GM19324 (cell line): Measurements from ENCODE around the gene RNF126.

ENCODE experiments used
- ATAC-seq: cut with Tn5 transposase; IDR thresholded peaks from one replicate; pipeline ENCODE4 v1.9.1; 2021; ENCODE audit warnings: mild to moderate bottlenecking, moderate library complexity; ENCODE audit not compliant: unreplicated experiment, low FRiP score

RNF126 gene

DNA sequence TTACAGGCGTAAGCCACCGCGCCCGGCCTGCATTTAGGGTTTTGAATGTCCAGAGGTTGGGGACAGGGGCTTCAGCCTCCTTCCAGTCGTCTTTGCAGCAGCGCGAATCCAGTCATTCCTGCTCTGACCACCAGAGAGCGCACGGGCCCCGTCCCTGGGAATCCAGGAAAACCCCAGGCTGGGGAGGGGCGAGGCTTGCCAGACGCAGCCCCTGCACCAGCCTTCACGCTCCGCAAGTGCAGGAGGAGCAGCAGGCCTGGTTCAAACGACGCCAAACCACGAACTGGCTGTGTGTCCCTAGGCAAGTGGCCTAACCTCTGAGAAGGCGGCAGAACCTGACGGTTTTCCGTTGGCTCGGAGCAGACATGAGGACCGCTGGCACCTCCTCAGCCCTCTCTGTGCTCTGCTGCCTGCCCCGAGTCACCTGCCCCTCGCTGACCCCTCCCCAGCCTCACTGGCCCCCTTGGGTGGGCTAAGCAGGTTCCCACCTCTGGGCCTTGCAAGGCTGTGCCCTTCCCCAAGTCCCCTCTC lies 2.0 kb upstream of the RNF126 start:
- ATAC-seq: no peak

DNA sequence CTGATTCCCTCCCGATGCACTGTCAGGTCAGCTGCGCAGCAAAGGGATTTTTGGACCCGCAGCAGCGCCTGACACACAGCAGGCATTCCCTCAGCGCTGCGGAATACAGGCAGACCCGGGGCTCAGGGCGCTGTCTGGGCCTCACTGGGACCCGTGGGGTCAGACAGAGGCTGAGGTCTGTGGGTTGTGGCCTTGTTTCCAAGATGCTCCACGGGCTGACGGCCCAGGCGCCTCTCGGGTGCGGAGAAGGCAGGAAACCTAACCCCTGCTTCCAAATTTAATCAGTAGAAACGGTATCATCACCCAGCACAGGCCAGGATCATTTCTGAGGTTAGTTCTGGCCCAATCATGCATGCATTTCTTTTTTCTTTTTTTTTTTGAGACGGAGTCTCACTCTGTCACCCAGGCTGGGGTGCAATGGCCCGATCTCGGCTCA lies 686 bp upstream of the RNF126 start:
- no peak for ATAC-seq

DNA sequence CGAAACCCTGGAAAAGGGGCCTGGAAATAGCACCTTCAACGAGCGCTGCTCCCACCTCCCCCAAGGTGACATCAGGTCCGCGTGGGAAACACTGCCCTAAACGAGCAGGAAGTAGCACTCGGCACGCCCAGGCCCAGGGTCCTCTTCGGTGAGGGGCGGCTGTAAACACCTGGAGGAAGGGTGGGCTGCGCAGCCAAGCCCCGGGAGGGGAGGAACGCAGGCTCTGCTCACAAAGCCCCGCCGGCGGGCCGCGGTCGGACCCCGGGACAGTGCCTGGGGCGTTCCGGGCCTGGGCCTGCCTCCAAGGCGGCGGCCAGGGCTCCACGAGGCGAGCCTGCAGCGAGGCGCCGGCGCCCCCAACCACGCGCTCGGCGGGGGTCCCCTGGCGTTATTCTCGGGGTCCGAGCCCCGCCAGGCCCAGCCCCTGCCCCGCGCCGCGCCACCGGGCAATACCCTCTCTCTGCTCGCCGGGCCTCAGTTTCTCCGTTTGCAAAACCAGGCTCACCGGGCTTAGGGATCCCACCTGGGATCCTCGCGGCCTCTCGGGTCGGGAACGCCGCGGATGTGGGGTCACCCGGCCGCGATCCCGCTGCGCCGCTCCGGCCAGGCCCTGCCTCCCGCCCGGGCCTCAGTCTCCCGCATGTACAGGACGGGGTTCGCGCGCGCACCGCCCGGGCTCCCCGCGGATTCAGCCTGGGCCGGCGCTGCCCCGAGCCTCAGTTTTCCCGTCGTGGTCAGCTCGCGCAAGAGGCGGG lies 630 bp downstream of the RNF126 start:
- peak; percentile 7 for ATAC-seq

DNA sequence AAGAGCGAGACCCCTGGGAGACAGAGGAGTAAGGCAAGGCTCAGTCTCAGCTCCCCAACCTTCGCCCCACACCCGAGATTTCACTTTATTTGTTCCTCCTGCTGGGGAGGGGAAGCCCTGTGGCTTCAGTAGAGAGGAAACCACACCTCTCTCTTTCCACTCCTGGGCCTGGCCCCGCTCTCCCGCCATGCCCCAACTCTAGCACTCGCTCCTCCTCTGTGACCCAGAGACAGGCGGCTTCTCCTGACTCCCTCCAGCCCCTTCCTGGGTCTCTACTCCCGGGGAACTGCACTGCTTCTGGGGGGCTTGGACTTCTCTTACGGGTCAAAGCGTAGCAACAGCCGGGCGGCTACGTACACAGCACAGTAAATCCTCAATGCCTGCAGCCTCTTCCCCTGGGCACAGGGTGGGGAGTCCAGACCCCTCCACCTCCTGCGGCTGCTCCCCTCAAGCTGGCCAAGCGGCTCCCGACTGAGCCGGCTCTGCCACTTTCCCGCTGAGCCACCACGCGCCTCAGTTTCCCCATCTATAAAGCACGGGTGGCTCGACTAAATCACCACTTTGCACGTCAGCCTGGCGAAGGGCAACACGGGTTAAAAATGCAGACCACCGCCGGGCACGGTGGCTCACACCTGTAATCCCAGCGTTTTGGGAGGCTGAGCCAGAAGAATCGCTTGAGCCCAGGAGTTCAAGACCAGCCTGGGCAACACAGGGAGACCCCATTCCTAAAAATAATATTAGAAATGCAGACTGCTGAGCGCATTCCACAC lies 1.4 kb downstream of the RNF126 start:
- ATAC-seq: no peak

DNA sequence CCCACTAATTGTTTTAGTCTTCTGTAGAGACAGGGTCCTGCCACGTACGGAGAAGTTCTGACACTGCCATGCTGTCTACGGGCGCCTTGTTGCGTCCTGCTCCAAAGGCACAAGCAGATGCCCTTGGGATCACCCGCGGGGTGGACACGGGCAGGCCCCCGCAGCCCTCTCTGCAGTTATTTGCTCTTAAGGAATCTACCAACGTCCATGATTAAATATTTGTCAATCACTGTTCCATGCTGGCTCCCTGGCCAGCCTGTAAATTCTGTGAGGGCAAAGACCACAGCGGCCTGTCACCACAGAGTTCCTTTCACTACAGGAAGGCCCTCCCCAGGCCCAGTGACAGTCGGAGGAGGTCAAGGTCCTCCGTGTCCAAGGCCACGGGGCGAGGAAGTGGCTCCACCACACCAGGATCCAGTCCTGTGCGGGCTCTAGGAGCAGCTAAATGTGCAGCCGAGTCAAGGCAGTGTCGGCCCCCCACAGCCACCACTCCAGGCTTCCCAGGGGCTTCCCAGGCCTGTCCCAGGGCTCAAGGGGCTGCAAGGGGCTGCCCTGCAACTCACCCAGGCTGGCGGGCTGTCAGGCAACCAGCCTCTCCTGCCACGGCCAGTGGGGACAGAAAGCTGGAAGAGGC lies 2.1 kb downstream of the RNF126 start:
- no peak for ATAC-seq

DNA sequence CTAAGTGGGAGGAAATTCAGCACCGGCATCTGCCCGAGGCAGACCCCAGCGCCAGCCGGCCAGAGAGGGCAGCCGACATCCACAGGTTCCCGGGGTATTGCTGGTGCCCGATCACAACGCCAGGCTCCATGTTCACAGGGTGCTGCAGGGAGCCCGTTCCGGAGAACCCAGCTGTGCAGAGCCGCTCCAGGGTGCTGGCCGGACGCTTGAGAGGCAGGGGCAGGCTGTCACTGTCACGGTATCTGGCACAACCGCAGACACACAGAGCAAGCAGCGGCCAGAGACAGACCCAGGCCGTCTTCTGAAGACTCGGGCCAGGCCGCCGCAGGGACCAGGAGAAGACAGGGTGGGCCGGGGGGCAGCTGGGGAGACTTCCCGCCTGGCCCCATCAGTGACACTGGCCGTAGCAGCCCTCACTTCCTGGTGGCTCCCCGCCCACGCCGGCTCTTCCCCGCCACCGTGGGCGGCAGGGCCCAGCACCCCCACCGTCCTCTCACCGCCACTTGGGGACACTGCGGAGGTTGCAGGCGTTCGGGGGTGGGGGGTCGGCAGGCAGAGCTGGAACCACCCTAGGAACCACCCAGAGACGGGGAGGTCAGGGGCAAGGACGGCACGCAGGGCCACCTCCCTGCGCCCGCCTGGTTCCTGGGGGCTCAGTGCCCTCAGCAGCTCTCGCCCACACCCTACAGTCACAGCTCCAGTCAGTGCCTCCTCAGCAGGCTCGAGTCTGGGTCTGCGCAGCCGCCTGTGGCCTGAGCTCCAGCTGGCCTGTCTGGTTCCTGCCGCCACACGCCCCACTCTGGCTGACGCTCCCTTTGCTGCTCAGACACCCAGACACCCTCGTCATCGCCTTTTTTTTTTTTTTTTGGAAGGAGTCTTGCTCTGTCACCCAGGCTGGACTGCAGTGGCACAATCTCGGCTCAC lies 3.8 kb downstream of the RNF126 start:
- no peak for ATAC-seq

DNA sequence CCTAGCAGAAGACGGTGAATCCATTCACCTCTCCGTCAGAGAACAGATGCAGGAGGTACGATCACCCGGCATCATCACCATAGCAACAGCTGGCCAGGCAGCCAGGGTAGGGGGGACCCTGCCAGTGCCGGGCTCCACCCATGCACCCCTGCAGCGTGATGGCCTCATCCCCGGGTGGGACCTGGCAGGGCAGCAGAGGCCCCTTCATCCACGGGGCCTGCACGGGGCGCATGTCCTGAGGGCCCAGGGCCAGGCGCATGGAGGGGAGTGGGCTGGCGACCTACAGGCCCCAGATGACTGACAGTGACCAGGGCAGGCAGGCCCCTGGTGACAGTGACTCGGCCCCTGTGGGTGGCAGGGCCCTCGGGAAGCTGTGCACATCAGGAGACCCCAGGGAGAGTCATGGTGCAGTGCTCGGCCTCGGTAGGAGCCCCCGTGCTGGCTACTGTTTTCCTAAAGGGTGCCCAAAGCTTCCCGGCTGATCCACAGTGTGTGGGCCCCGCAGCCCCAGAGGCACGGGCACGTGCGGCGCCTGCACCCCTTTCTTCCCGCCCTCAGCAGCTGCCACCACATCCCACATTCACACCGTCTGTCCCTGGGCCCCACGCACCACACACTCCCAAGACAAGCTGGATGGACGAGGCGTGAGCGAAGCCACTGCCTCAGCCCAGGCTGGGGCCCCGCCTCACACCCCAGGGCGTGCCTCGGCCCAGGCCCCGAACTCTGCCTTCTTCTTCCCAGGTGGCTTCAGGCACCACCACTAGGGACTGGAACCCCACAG lies 4.8 kb downstream of the RNF126 start:
- no peak for ATAC-seq

DNA sequence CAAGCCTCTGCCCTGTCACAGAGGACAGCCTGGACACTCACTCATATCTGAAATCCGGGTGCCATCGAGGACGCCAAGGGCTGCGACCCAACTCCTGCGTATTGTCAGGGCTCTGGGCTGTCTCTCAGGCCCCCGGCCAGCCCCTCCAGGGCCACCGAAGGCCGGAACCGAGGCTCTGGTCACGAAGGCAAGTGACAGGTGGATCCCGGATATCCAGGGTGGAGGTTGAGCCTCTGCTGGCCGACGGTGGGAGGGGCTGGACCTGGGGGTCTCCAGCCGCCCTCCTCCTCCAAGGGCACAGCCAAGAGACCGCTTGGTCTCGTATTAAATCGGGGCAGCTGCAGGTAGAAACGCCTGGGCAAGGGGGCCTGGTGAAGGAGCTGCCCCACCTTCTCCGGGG lies 5.4 kb downstream of the RNF126 start:
- ATAC-seq: no peak

DNA sequence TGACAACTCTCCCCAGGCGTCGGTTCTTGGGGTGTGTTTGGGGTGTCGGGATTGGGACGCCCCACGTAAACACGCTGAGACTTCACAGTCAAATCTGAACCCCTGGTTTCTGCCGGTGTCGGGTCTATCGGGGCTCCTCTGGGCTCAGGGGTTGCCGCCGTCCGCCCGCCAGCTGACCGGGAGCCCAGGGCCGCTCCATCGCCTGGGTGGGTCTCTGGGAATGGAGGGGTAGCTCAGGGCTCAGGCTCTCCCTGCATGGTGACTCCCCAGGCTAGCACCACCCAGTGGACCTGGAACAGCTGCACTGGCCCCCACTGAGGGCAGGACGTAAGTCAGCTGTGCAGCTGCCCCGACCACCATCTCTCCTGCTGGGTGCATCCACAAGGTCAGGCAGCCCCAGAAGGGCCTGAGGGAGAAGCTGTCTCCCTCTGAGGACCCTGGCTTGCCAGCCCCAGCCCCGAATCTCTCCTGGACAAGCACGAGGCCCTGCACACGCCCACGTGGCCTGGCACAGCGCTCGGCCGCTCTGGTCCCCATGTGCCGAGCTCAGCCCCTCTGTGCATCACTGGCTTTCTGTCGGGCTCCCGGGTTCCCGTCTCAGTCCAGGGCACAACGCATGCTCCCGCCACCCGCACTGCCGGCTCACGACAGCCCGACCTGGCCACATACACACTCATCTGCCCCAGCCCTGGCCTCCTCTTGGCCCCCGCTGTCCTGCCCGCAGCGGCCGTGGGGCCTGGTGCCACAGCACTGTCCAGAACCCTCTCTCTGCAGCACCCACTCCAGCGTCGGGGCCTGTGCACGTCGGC lies 6.1 kb downstream of the RNF126 start:
- ATAC-seq: no peak

DNA sequence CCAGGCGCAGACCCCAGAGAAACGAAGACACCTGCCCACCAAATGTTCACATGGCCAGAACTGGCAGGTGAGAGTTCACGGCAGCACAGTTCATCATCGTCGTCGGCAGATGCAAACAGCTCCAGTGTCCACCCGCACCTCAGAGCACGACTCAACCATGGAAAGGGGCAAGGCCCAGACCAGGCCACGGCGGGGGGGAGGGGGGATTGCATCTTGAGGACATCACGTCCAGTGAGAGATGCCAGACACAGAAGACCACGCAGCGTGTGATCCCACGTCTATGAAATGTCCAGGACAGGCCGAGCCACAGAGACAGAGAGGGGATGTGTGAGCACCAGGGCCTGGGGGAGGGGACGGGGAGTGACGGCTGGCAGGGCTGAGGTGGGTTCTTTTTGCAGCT lies 7.3 kb downstream of the RNF126 start:
- no peak for ATAC-seq

DNA sequence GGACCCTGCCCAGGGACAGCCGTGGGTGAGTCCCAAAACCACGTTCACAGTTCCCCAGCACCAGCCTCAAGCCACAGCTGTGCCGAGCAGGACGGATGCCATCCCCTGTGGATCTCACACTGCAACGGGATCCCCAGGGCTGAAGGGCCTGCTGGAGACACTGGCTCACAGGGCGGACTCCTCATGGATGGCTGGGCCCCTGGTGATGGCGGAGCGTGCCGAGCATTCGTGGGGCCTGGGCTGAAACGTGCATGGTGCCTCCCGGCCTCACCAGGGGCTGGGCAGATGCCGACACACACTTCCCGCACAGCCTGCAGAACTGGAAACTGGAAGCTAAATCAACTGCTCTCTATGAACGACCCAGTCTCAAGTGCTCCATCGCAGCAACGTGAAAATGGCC lies 9.6 kb downstream of the RNF126 start:
- ATAC-seq: no peak

DNA sequence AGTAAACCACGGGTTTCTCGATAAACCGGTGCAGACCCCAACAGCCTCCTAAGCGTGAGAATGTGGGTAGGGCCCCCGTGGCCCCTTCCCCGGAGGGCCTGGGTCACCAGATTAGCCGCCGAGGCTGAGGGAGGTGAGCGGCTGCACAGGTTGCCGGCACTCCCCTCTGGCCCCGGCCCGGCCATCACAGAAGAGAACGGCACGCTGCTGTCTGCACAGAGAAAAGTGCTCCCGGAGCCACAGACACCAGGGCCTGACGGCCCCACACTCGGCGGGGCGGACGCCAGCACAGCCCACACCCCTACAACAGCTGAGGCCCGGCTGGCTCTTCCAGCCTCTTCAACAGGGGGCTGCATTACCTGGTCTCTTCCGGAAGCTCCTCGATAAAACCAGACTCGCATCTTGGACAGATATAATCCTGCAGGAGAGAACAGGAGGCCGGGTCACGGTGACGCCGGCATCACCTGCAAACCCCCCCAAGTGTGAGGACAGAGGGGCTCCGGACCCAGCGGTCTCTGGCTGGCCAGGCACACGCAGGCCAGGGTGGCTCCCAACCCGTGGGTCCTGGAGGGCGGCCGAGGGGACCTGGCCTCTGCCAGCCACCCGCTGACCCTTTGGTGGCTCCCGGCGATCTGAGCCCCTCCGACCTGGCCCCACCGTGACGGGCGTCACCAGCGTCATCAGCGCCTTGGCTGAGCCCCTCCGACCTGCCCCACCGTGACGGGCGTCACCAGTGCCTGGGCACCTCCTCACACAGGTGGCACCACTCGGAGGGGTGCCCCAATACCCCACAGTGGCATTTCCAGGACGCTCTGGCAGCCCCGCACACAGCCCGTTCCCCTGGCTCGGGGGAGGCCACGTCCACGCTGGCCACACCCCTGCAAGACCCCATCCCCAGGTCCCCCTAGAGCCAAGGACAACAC lies 10.3 kb downstream of the RNF126 start:
- ATAC-seq: no peak

DNA sequence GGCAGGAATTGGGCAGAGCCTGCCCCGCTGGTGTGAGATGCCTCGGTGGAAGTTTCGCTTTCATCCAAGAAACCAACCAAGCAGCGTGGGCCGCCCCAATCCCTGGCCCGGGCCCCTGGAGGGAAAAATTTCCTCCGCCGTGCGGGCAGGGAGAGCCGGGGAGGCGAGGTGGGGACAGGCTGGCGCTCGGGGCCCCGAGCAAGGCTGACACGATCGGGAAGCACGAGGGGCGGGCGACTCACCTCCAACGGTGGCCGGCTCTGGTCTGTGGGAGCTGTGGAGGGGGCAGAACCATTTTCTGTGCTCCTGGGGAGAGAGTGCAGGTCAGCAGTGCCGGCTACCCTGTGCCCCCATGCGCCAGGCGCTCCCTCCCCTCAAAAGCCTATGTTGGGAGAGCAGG lies 11.0 kb downstream of the RNF126 start:
- ATAC-seq: no peak

DNA sequence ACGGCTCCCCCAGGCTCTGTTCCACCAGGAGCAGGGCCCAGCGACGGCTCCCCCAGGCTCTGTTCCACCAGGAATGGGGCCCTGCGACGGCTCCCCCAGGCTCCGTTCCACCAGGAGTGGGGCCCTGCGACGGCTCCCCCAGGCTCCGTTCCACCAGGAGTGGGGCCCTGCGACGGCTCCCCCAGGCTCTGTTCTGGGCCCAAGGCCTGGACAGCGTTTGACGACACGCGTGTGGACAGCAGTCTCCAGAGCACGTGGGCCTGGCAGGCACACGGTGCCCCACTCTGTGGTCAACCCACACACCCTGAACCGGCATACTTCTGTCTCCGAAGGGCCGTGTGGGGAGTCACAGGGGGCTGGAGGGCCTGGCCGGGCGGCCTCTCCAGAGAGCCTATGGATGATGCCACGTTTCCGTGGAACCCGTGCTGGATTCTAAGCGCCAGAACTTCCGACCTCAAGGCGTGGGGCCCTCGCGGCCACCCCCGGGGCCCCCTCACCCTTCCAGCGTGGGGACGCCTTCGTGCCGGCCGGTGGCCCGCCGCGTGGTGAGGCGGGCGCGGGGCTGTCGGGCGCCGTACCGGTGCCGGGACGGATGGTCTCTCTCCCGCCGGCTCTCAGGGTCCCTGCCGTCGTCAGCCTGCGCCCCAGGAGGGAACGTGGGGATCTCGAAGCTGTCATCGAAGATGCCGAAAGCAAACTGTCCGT lies 11.7 kb downstream of the RNF126 start:
- no peak for ATAC-seq

DNA sequence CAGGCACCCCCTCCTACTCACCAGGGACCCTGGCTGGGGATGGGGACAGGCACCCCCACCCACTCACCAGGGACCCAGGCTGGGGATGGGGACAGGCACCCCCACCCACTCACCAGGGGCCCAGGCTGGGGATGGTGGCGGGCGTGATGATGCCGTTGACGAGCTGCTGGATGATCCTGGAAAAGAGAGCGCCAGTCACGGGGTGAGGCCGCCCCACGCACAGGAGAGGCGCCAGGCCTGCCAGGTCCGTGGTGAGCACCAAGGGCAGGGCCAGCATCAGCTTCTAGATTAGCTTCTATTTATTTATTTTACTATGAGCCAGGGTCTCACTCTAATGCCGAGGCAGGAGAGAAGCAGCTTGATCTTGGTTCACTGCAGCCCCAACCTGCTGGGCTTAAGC lies 12.9 kb downstream of the RNF126 start:
- no peak for ATAC-seq

DNA sequence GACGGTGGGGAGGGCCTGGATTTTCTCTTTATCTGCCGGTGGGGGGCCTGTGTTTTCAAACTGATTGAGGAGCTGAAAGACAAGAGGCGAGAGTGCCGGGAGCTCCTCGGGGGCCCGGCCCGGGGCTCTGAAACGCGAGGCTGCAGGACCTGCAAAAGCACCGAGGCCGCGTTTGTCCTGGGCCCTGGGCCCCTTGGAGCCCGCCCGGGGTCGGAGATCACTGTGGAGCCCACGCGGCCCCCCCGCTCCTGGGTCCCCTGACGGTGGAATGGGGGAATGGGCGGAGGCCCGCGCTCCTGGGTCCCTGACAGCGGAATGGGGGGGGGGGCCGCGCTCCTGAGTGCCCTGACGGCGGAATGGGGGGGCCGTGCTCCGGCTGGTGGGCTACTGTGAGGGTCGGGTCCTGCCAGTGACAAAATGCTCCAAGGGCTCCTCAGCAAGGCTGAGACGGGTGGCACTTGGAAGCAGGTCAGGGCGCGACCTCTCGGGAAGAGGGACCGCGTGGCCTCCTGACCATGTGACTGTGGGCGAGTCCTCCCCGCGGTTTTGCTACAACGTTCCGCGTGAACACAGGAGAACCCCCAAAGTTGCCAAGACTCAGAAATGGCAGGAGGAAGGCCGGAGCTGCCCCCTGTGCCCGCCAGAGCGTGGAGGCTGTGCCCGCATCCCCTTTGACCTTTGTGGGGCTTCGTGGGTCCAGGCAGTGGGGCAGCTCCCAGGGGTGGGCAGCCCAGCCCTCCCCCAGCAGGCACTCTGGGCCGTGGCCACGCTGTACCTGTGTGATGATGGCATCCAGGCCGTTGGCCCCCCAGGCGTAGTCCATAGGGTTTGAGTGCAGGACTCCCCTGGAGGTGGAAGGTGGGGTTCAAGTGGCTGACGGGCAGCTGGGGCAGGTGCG lies 13.9 kb downstream of the RNF126 start:
- no peak for ATAC-seq
